Neuronal stem cell (in vitro differentiated cells): ENCODE data around the gene ENOX1.

Experiments used
- DNase-seq: peaks from one replicate; pipeline ENCODE4 v3.0.0-alpha.2; 2013; ENCODE audit warnings: low spot score
- H2AFZ ChIP-seq: one replicate; pipeline ENCODE4 v1.6.1; 2013; ENCODE audit warnings: mild to moderate bottlenecking, low read length, inconsistent platforms
- H2AK5ac ChIP-seq: 2 replicates; pipeline ENCODE4 v1.6.1; 2013; ENCODE audit warnings: low read depth, mild to moderate bottlenecking, inconsistent platforms, low read length, moderate library complexity, mixed read lengths
- H2BK120ac ChIP-seq: 2 replicates; pipeline ENCODE4 v1.6.1; 2013; ENCODE audit warnings: low read depth, mild to moderate bottlenecking, inconsistent platforms, low read length, moderate library complexity, mixed read lengths
- H2BK12ac ChIP-seq: one replicate; pipeline ENCODE4 v1.6.1; 2013; ENCODE audit warnings: low read length, inconsistent platforms
- H2BK15ac ChIP-seq: 2 replicates; pipeline ENCODE4 v1.6.1; 2013; ENCODE audit warnings: mild to moderate bottlenecking, low read length, inconsistent platforms, mixed read lengths
- H2BK5ac ChIP-seq: one replicate; pipeline ENCODE4 v1.6.1; 2013; ENCODE audit warnings: inconsistent platforms, mild to moderate bottlenecking, low read length, moderate library complexity
- H3K14ac ChIP-seq: one replicate; pipeline ENCODE4 v1.6.1; 2013; ENCODE audit warnings: low read length, inconsistent platforms
- H3K18ac ChIP-seq: 2 replicates; pipeline ENCODE4 v1.6.1; 2013; ENCODE audit warnings: low read length, inconsistent platforms
- H3K23ac ChIP-seq: 2 replicates; pipeline ENCODE4 v1.6.1; 2013; ENCODE audit warnings: low read depth, mild to moderate bottlenecking, mixed read lengths, low read length, inconsistent platforms; ENCODE audit not compliant: poor library complexity
- H3K27ac ChIP-seq: replicated peaks from 3 replicates; pipeline ENCODE4 v1.5.1; 2013; ENCODE audit warnings: low read length, inconsistent platforms
- H3K27me3 ChIP-seq, 3 experiments: 2 replicates each; pipeline ENCODE4 v1.6.1; 2013; ENCODE audit warnings: low read length in 3 of 3, mild to moderate bottlenecking in 2 of 3, inconsistent platforms in 1 of 3, low read depth in 1 of 3, mixed read lengths in 1 of 3, moderate library complexity in 1 of 3; ENCODE audit not compliant: control insufficient read depth in 3 of 3, insufficient read depth in 3 of 3
- H3K36me3 ChIP-seq, 2 donors: replicated peaks in 1 of 2; 2 replicates each; pipeline ENCODE4 v1.6.1; 2013; ENCODE audit warnings: low read length in 2 of 2; ENCODE audit not compliant: control insufficient read depth in 2 of 2, insufficient read depth in 2 of 2
- H3K4ac ChIP-seq: 2 replicates; pipeline ENCODE4 v1.6.1; 2013; ENCODE audit warnings: inconsistent platforms, mild to moderate bottlenecking, low read length, moderate library complexity
- H3K4me1 ChIP-seq, 2 donors: 1 replicate in 1 of 2; 2 replicates in 1 of 2; pipeline ENCODE4 v1.6.1; 2013; ENCODE audit warnings: low read length in 2 of 2, low read depth in 1 of 2; ENCODE audit not compliant: control insufficient read depth in 2 of 2, insufficient read depth in 1 of 2
- H3K4me2 ChIP-seq: one replicate; pipeline ENCODE4 v1.6.1; 2013; ENCODE audit warnings: mild to moderate bottlenecking, low read length, inconsistent platforms; ENCODE audit not compliant: insufficient read depth, poor library complexity, severe bottlenecking
- H3K4me3 ChIP-seq, 2 donors: 2 replicates each; pipeline ENCODE4 v1.5.1; 2013; ENCODE audit warnings: low read length in 2 of 2, mild to moderate bottlenecking in 2 of 2, inconsistent platforms in 1 of 2, moderate library complexity in 1 of 2
- H3K79me1 ChIP-seq: one replicate; pipeline ENCODE4 v1.6.1; 2013; ENCODE audit warnings: low read depth, mild to moderate bottlenecking, inconsistent platforms, low read length, moderate library complexity
- H3K9ac ChIP-seq: one replicate; pipeline ENCODE4 v1.6.1; 2013; ENCODE audit warnings: mild to moderate bottlenecking, low read depth, low read length, inconsistent platforms; ENCODE audit not compliant: poor library complexity
- H3K9me3 ChIP-seq, 2 donors: replicated peaks in 1 of 2; 2 replicates each; pipeline versions ENCODE3 to v1.6.1; 2013; ENCODE audit warnings: low read length in 2 of 2, mild to moderate bottlenecking in 2 of 2, inconsistent platforms in 1 of 2, low read depth in 1 of 2, mixed read lengths in 1 of 2, moderate library complexity in 1 of 2; ENCODE audit not compliant: control insufficient read depth in 2 of 2, insufficient read depth in 1 of 2
- H4K8ac ChIP-seq: one replicate; pipeline ENCODE4 v1.6.1; 2013; ENCODE audit warnings: low read depth, mild to moderate bottlenecking, inconsistent platforms, low read length, moderate library complexity
- H4K91ac ChIP-seq: one replicate; pipeline ENCODE4 v1.6.1; 2013; ENCODE audit warnings: low read length, low read depth, mild to moderate bottlenecking, inconsistent platforms; ENCODE audit not compliant: poor library complexity
- WGBS, 2 donors: extraction: QIAGEN DNeasy Blood & Tissue Kit; methylation state at CpG; one replicate each; pipeline ENCODE4 v1.1.7; 2013; ENCODE audit warnings: missing lambda C conversion rate in 2 of 2, mixed read lengths in 1 of 2; ENCODE audit not compliant: insufficient read length in 2 of 2, insufficient replicate concordance in 1 of 2; ENCODE audit errors: extremely low coverage in 2 of 2; 5-methylcytosine and 5-hydroxymethylcytosine counted together

Gene ENOX1

GRCh38 chr13:43666403-43666802, 120.4 kb downstream of the ENOX1 start:
- peaks cover 12 to 28% of the 10 kb centered on the region in 2 donors for H3K4me1 ChIP-seq
- no peak overlapping the region for H3K9ac ChIP-seq
- H3K4me3 ChIP-seq = no peak overlapping the region
- H3K79me1 ChIP-seq = no peaks in the 10 kb centered on the region
- H4K91ac ChIP-seq = no peak overlapping the region
- no peak overlapping the region for H2AFZ ChIP-seq
- no peak overlapping the region for H2AK5ac ChIP-seq
- H3K23ac ChIP-seq = no peak overlapping the region
- H4K8ac ChIP-seq = no peak overlapping the region
- H3K18ac ChIP-seq = no peak overlapping the region
- H2BK120ac ChIP-seq = no peak overlapping the region
- H3K27ac ChIP-seq = no peak overlapping the region
- no peak for DNase-seq
- no peaks in the 10 kb centered on the region for H3K9me3 ChIP-seq
- H3K36me3 ChIP-seq = no peaks in the 10 kb centered on the region
- H2BK15ac ChIP-seq = no peak overlapping the region
- no peak overlapping the region for H2BK12ac ChIP-seq
- WGBS, 2 donors = no CpG with 5 or more reads among the region's 2 CpGs
- no peak overlapping the region for H3K14ac ChIP-seq
- H3K4me2 ChIP-seq = no peak overlapping the region
- H2BK5ac ChIP-seq = no peak overlapping the region
- no peak overlapping the region for H3K4ac ChIP-seq
- H3K27me3 ChIP-seq = no peaks in the 10 kb centered on the region

GRCh38 chr13:43665388-43665787, 121.4 kb downstream of the ENOX1 start:
- no peak overlapping the region for H2BK15ac ChIP-seq
- H3K27ac ChIP-seq = no peak overlapping the region
- no peak overlapping the region for H2AFZ ChIP-seq
- H3K4me1 ChIP-seq = peaks cover 12 to 28% of the 10 kb centered on the region in 2 donors
- H4K8ac ChIP-seq = no peak overlapping the region
- no peaks in the 10 kb centered on the region for H3K79me1 ChIP-seq
- no peak overlapping the region for H3K4me3 ChIP-seq
- no peak overlapping the region for H2BK12ac ChIP-seq
- no CpG with 5 or more reads among the region's 6 CpGs for WGBS, 2 donors
- H3K9ac ChIP-seq = no peak overlapping the region
- H3K14ac ChIP-seq = no peak overlapping the region
- no peak overlapping the region for H2AK5ac ChIP-seq
- no peak overlapping the region for H4K91ac ChIP-seq
- H3K36me3 ChIP-seq = no peaks in the 10 kb centered on the region
- no peak overlapping the region for H3K4me2 ChIP-seq
- no peak overlapping the region for H3K23ac ChIP-seq
- no peak overlapping the region for H3K18ac ChIP-seq
- DNase-seq = no peak
- H3K27me3 ChIP-seq = no peaks in the 10 kb centered on the region
- H3K9me3 ChIP-seq = no peaks in the 10 kb centered on the region
- H2BK120ac ChIP-seq = no peak overlapping the region
- no peak overlapping the region for H2BK5ac ChIP-seq
- no peak overlapping the region for H3K4ac ChIP-seq

- Histone ChIP-seq H2BK120ac (no peak overlapping the region), H3K36me3 (no peaks in the 10 kb centered on the region), H3K27ac (no peak overlapping the region), H2BK15ac (no peak overlapping the region), H3K9me3 (no peaks in the 10 kb centered on the region), H3K79me1 (no peaks in the 10 kb centered on the region), H3K4ac (no peak overlapping the region), H3K9ac (no peak overlapping the region), H4K91ac (no peak overlapping the region), H2BK5ac (no peak overlapping the region), H3K14ac (no peak overlapping the region), H2BK12ac (no peak overlapping the region), H2AK5ac (no peak overlapping the region), H3K4me3 (no peak overlapping the region), H3K4me2 (no peak overlapping the region), H3K27me3 (no peaks in the 10 kb centered on the region), H3K18ac (no peak overlapping the region), H3K23ac (no peak overlapping the region), H4K8ac (no peak overlapping the region), H2AFZ (no peak overlapping the region), H3K4me1 (peaks cover 12 to 28% of the 10 kb centered on the region in 2 donors)
- WGBS, 2 donors = no CpG with 5 or more reads among the region's 1 CpG
- DNase-seq = no peak
Observed at GRCh38 chr13:43664700-43665191, 122.0 kb downstream of the ENOX1 start.

GRCh38 chr13:43663474-43664090, 123.2 kb downstream of the ENOX1 start:
- Histone ChIP-seq H3K9ac (no peak overlapping the region), H2AFZ (no peak overlapping the region), H3K9me3 (no peaks in the 10 kb centered on the region), H4K91ac (no peak overlapping the region), H2BK120ac (no peak overlapping the region), H2BK15ac (no peak overlapping the region), H2BK12ac (no peak overlapping the region), H2BK5ac (no peak overlapping the region), H3K36me3 (no peaks in the 10 kb centered on the region), H3K27me3 (no peaks in the 10 kb centered on the region), H3K23ac (no peak overlapping the region), H3K4me3 (no peak overlapping the region), H3K79me1 (no peaks in the 10 kb centered on the region), H3K4ac (no peak overlapping the region), H2AK5ac (no peak overlapping the region), H3K4me2 (no peak overlapping the region), H4K8ac (no peak overlapping the region), H3K14ac (no peak overlapping the region), H3K18ac (no peak overlapping the region), H3K4me1 (peaks cover 12 to 21% of the 10 kb centered on the region in 2 donors), H3K27ac (no peak overlapping the region)
- no peak for DNase-seq
- 93% methylated on average over 1 of the region's 3 CpGs; no CpG with 5 or more reads in 1 of the 2 donors for WGBS, 2 donors
